Measurements from ENCODE around the gene AFDN.

AFDN gene

GRCh38 chr6:167838207-167838748 lies 11.6 kb downstream of the AFDN start:
- TF ChIP-seq ZNF384 (IDR thresholded peaks at IDR 0.05) (no peak), FOXK2 (IDR thresholded peaks at IDR 0.05) (no peak), HDGF (IDR thresholded peaks at IDR 0.05; ENCODE audit: borderline replicate concordance) (no peak), LEF1 (IDR thresholded peaks at IDR 0.05; ENCODE audit: borderline replicate concordance) (no peak), PKNOX1 (IDR thresholded peaks at IDR 0.05) (no peak), TARDBP (IDR thresholded peaks at IDR 0.05) (no peak), BHLHE40 (IDR thresholded peaks at IDR 0.05; ENCODE audit: borderline replicate concordance) (no peak), SP1 (IDR thresholded peaks at IDR 0.05) (no peak), SUZ12 (IDR thresholded peaks at IDR 0.05) (no peak), FOXA1 (IDR thresholded peaks at IDR 0.05) (no peak), ARNT (IDR thresholded peaks at IDR 0.05) (no peak), CTBP1 (IDR thresholded peaks at IDR 0.05; ENCODE audit: borderline replicate concordance) (no peak), L3MBTL2 (conservative IDR thresholded peaks at IDR 0.05) (no peak), FOXM1 (IDR thresholded peaks at IDR 0.05; ENCODE audit: borderline replicate concordance) (no peak), ELF4 (IDR thresholded peaks at IDR 0.05) (no peak), NFRKB (IDR thresholded peaks at IDR 0.05) (no peak)
- no peak for DNase-seq (ENCODE audit: extremely low spot score)
- CTCF ChIA-PET, result no interaction called here
- POLR2A ChIA-PET, result no interaction called here

GRCh38 chr6:167839343-167839742 lies 12.6 kb downstream of the AFDN start:
- TF ChIP-seq BHLHE40 (IDR thresholded peaks at IDR 0.05; ENCODE audit: borderline replicate concordance), result no peak
- TF ChIP-seq TARDBP (IDR thresholded peaks at IDR 0.05), result no peak
- no peak for TF ChIP-seq ZNF384 (IDR thresholded peaks at IDR 0.05)
- TF ChIP-seq FOXM1 (IDR thresholded peaks at IDR 0.05; ENCODE audit: borderline replicate concordance), result no peak
- TF ChIP-seq PKNOX1 (IDR thresholded peaks at IDR 0.05), result no peak
- TF ChIP-seq SUZ12 (IDR thresholded peaks at IDR 0.05), result no peak
- TF ChIP-seq L3MBTL2 (conservative IDR thresholded peaks at IDR 0.05), result no peak
- no peak for TF ChIP-seq FOXA1 (IDR thresholded peaks at IDR 0.05)
- no peak for TF ChIP-seq SP1 (IDR thresholded peaks at IDR 0.05)
- no peak for TF ChIP-seq ARNT (IDR thresholded peaks at IDR 0.05)
- TF ChIP-seq HDGF (IDR thresholded peaks at IDR 0.05; ENCODE audit: borderline replicate concordance), result no peak
- TF ChIP-seq CTBP1 (IDR thresholded peaks at IDR 0.05; ENCODE audit: borderline replicate concordance), result no peak
- TF ChIP-seq ELF4 (IDR thresholded peaks at IDR 0.05), result no peak
- no peak for TF ChIP-seq LEF1 (IDR thresholded peaks at IDR 0.05; ENCODE audit: borderline replicate concordance)
- TF ChIP-seq FOXK2 (IDR thresholded peaks at IDR 0.05), result no peak
- TF ChIP-seq NFRKB (IDR thresholded peaks at IDR 0.05), result no peak
- DNase-seq (ENCODE audit: extremely low spot score), result no peak
- ChIA-PET CTCF (no interaction called here), POLR2A (interaction anchor here (1.5 kb wide), 1 partner anchor 12 kb away, joined by 4 read pairs; no protein-coding TSS in a partner anchor)

- POLR2A ChIA-PET, result interaction anchor here (0.8 to 1.5 kb wide), 2 partner anchors 10 to 12 kb away, joined by 3 to 4 read pairs; no protein-coding TSS in a partner anchor
- CTCF ChIA-PET, result no interaction called here
- TF ChIP-seq SUZ12 (IDR thresholded peaks at IDR 0.05) (no peak), FOXA1 (IDR thresholded peaks at IDR 0.05) (no peak), L3MBTL2 (conservative IDR thresholded peaks at IDR 0.05) (no peak), ELF4 (IDR thresholded peaks at IDR 0.05) (no peak), SP1 (IDR thresholded peaks at IDR 0.05) (no peak), ARNT (IDR thresholded peaks at IDR 0.05) (no peak), LEF1 (IDR thresholded peaks at IDR 0.05; ENCODE audit: borderline replicate concordance) (no peak), FOXK2 (IDR thresholded peaks at IDR 0.05) (no peak), FOXM1 (IDR thresholded peaks at IDR 0.05; ENCODE audit: borderline replicate concordance) (no peak), CTBP1 (IDR thresholded peaks at IDR 0.05; ENCODE audit: borderline replicate concordance) (no peak), TARDBP (IDR thresholded peaks at IDR 0.05) (no peak)
- no peak for DNase-seq (ENCODE audit: extremely low spot score)
Observed at GRCh38 chr6:167839755-167840154, 13.0 kb downstream of the AFDN start.

- DNase-seq (ENCODE audit: extremely low spot score), result no peak
- CTCF ChIA-PET, result no interaction called here
- no peak for TF ChIP-seq CTBP1 (IDR thresholded peaks at IDR 0.05; ENCODE audit: borderline replicate concordance)
- no peak for TF ChIP-seq PKNOX1 (IDR thresholded peaks at IDR 0.05)
- no peak for TF ChIP-seq L3MBTL2 (conservative IDR thresholded peaks at IDR 0.05)
- no peak for TF ChIP-seq ELF4 (IDR thresholded peaks at IDR 0.05)
- TF ChIP-seq FOXM1 (IDR thresholded peaks at IDR 0.05; ENCODE audit: borderline replicate concordance), result no peak
- POLR2A ChIA-PET, result interaction anchor here (0.8 to 1.5 kb wide), 2 partner anchors 9 to 13 kb away, joined by 3 to 4 read pairs; no protein-coding TSS in a partner anchor
Observed at GRCh38 chr6:167840160-167840525, 13.4 kb downstream of the AFDN start.

GRCh38 chr6:167840526-167841179 lies 13.9 kb downstream of the AFDN start:
- POLR2A ChIA-PET, result interaction anchor here (0.8 to 1.5 kb wide), 2 partner anchors 9 to 13 kb away, joined by 3 to 4 read pairs; no protein-coding TSS in a partner anchor
- CTCF ChIA-PET, result no interaction called here
- DNase-seq (ENCODE audit: extremely low spot score), result no peak
- TF ChIP-seq BHLHE40 (IDR thresholded peaks at IDR 0.05; ENCODE audit: borderline replicate concordance) (no peak), FOXA1 (IDR thresholded peaks at IDR 0.05) (no peak), ELF4 (IDR thresholded peaks at IDR 0.05) (no peak), PKNOX1 (IDR thresholded peaks at IDR 0.05) (no peak), L3MBTL2 (conservative IDR thresholded peaks at IDR 0.05) (no peak), SUZ12 (IDR thresholded peaks at IDR 0.05) (no peak), SP1 (IDR thresholded peaks at IDR 0.05) (no peak), FOXK2 (IDR thresholded peaks at IDR 0.05) (no peak), CTBP1 (IDR thresholded peaks at IDR 0.05; ENCODE audit: borderline replicate concordance) (no peak), ZNF384 (IDR thresholded peaks at IDR 0.05) (no peak), ARNT (IDR thresholded peaks at IDR 0.05) (no peak), NFRKB (IDR thresholded peaks at IDR 0.05) (no peak), TARDBP (IDR thresholded peaks at IDR 0.05) (no peak), HDGF (IDR thresholded peaks at IDR 0.05; ENCODE audit: borderline replicate concordance) (no peak), FOXM1 (IDR thresholded peaks at IDR 0.05; ENCODE audit: borderline replicate concordance) (no peak), LEF1 (IDR thresholded peaks at IDR 0.05; ENCODE audit: borderline replicate concordance) (no peak)
